OCI-LY3 (cell line): ENCODE data around the gene RSPO3.

Experiments
- CTCF ChIP-seq: fragments of 200-600, 300-600 bp; sonication (generic); IDR thresholded peaks from 2 replicates; pipeline ENCODE4 v1.5.1; 2014; ENCODE audit warnings: antibody characterized with exemption, low read length, low read depth
- EZH2phosphoT487 ChIP-seq: fragments of 200-600 bp; shearing (Covaris generic); IDR thresholded peaks from 2 replicates; pipeline ENCODE4 v1.6.1; 2018; ENCODE audit warnings: antibody characterized with exemption, mixed run types, low read depth

DNA sequence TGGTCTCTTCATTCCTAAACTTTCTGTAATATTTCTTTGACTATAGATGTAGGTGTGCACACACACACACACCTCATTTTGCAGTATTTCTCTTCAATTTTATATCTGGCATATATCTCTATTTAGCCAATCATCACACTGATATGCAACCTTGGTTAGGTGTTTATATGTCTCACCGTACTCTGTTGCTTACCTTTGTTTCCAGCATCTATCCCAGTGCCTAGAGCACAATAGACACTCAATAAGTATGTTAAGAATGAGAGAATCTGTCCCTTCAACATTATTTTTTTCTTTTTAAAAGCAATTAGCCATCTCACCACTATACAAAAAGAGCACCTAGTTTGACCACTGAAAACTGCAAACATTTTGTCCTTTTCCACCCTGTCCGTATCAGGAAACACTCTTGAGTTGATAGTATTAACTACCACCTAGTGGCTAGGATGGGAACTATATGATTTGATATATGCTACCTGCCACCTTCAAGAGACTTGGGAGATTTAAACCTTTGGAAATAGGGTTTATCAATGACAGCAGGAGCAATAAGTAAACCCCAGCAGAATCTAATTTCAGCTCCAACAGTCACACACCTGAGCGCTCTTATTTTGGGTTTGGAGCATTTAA is 48.7 kb upstream of the RSPO3 start:
- peak; percentile 48 for TF ChIP-seq CTCF
- no peak for TF ChIP-seq EZH2phosphoT487
